GM21390 (cell line): Measurements from ENCODE around the gene TMEM215.
"Not testable (repeated sequence)": the region's sequence is repeated elsewhere in the genome, so short reads cannot be mapped to it uniquely, and the experiment has no call there.

ENCODE experiments used
- ATAC-seq: cut with Tn5 transposase; IDR thresholded peaks from one replicate; pipeline ENCODE4 v1.9.1; 2021; ENCODE audit not compliant: unreplicated experiment

Gene TMEM215

DNA sequence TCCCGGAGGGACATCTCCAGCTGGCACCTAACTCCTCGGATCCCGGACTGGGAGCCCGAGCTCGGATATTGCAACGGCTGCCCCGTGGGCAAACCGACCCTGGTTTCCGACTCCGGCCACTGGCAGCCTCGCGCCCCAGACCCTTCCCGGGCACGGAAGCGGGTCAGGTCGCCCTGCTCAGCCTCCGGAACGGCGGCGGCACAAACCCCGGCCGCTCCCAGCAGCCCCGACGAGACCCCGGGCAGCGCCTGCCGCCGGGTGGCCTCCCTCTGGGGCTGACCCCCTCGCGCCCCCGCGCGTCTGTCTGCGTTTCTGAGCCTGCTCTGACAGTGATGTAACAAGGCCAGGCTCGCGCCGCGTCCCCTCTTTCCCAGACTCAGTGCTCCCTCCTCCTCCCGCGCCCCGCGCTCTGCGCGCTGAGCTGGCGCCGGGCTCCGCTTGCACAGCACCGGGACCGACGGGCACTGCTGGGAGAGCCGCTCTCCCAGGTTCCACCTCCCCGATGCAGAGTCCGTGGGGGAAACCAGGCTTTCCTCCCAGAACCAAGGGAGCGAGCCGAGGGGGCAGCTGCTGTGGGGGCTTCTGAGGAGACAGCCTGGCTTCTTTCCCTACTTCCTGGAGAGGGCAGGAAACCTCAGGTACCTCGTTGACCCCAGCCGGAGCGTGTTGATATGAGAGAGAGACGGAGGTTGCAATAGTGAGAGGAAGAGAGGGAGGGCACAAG, at the start of gene TMEM215:
TMEM215 (plus strand) TSS at position 373 of the 724 bp plus-strand sequence. CDS start 644 bp downstream, outside the sequence.
- ATAC-seq, result no peak

DNA sequence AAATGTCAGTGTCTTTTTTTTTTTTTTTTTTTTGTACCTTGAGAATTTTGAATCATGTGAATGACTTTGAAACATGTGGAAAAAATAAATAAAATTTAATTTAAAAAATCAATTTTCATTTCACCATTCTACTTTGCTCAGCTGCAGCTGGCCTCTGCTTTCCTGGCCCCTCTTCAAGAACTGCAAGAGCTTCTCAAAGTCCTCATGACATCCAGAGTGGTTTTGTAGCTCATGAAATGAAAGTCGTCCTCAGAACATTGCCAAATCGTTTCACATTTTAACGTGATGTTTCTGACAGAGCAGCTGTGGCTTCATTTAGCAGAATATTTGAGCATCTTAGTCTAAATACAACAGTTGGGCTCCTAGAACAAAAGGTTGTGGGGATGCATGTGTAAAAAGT, 47.9 kb upstream of the TMEM215 start:
- no peak for ATAC-seq

DNA sequence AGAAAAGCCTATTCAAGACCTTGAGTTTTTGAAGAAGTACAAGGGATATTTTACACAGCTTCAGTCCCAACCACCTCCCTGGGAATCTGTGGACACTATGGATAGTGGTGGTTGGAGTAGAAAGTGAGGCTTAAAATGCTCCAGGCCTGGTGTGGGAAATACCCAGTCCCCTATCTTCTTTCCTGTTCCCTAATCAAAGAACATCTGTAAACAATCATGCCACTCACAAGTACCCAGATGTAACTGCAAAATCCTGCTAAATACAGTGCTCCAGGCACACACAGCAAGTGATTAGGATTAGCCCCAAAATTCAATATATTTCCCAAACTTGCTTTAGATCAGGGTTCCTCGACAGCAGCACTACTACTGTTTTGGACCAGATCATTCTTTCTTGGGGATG, 46.0 kb upstream of the TMEM215 start:
- ATAC-seq, result no peak

GRCh38 chr9:32738501-32739172, 44.7 kb upstream of the TMEM215 start:
- no peak for ATAC-seq

DNA sequence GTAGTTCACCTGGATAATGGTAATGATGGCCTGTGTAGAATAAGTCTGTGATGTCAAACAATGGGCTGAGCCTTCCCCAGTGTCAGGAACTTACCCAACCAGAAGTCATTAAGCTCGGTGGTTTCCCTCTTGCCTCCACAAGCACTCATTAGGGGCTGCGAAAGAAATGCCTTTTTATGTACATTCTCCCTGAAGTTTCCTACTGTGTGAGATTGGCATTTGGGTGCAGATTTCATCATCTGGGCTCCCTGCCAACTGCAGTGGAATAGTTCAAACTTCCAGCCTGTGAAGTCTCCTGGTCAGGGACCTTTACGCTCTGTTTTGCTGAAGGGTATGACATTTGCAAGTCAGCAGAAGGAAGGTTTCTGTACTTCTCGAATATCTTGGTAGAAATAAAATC, 41.6 kb upstream of the TMEM215 start:
- ATAC-seq, result no peak

- no peak for ATAC-seq
Observed at GRCh38 chr9:32742296-32742695, 41.0 kb upstream of the TMEM215 start.

GRCh38 chr9:32748013-32748412, 35.3 kb upstream of the TMEM215 start:
- no peak for ATAC-seq

DNA sequence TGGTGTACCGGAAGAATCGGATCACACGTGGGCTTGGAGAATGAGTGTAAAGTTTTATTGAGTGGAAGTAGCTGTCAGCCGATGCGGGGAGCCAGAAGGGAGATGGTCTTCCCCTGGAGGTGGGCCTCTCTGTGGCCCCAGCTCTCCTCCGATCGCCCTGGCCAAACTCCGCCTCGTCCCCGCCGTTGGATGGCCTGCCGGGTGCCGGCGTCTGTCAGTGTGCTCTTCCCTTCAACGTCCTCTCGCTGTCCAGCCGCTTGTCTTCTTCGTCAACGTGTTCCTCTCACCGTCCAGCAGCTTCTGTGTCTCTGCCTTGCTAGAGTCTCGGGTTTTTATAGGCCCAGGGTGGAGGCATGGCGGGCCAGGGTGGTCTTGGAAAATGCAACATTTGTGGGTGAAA, 27.6 kb upstream of the TMEM215 start:
- ATAC-seq, result no peak

- no peak for ATAC-seq
Observed at GRCh38 chr9:32764139-32764538, 19.2 kb upstream of the TMEM215 start.

GRCh38 chr9:32775283-32775682, 8.1 kb upstream of the TMEM215 start:
- ATAC-seq, result no peak

DNA sequence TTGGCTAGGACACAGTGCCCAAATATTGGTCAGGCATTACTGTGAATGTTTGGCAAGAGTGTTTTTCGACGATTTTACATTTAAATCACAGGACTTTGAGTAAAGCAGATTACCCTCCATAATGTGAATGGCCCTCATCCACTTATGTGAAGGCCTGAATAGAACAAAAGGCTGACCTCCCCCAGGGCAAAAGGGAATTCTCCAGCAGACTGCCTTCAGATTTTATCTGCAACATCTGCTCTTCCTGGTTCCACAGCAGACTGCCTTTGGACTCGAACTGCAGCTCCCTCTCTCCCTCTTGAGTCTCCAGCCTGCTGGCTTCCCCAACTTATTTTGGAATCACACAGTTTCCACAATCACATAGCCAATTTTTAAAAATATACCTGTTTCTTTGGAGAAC, 7.1 kb upstream of the TMEM215 start:
- ATAC-seq, result no peak

DNA sequence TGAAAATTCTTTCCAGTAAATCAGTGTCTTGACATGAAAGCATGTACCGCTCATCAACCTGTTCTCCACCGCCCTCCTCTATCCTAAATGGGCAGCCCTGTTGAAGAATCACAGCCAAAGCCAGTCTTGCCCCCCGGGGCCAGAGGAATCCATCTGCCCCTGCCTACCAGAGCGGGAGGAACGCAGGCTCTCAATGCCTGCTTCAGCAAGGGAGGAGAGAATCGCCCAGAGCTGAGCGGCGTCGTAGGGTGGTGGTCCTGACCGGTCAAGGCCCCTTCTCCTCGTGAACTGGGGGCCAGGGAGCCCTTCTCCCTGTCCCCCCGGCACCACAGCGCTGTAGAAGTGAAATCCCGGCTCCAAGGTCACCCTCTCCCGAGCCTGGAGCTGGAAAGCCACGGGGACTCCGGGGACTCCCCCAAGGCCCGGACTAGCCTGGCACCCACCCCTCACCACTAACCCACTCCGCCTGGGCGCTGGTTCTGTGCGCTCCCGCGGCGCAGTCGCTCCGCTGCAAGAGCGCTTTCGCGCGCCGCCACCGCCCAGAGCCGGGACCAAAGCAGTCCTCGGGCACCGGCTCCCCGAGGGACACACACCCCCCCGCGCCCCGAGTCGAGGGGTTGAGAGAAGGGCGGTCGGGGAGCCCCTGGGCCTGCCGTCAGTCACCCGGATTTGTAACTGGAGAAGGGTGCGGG, 718 bp upstream of the TMEM215 start:
- ATAC-seq, result no peak

GRCh38 chr9:32787816-32788215, 4.5 kb downstream of the TMEM215 start:
- no peak for ATAC-seq

DNA sequence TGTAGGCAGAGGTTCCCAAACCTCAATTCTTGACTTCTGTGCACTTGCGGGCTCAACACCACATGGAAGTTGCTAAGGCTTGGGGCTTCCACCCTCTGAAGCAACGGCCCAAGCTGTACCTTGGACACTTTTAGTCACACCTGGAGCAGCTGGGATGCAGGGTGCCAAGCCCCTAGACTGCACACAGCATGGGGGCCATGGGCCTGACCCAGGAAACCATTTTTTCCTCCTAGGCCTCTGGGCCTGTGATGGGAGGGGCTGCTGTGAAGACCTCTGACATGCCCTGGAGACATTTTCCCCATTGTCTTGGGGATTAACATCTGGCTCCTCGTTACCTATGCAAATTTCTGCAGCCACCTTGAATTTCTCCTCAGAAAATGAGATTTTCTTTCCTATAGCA, 12.7 kb downstream of the TMEM215 start:
- not testable (repeated sequence) for ATAC-seq

DNA sequence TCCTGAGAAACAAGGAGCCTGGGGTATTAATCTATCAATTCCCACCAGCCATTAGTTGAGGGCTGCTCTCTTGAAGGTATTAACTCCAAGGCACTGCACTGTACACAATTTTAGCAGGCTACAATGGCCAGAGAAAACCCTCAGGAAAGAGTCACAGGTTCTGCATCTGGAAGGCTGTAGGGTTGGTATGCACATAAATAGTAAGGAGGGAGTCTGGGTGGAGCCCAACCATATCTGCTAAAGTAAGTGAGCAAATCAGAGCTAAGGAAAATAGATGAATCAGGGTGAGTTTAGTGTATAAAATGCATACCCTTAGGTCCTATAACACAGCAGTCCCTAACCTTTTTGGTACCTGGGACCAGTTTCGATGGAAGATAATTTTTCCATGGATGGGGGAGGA, 18.2 kb downstream of the TMEM215 start:
- no peak for ATAC-seq

DNA sequence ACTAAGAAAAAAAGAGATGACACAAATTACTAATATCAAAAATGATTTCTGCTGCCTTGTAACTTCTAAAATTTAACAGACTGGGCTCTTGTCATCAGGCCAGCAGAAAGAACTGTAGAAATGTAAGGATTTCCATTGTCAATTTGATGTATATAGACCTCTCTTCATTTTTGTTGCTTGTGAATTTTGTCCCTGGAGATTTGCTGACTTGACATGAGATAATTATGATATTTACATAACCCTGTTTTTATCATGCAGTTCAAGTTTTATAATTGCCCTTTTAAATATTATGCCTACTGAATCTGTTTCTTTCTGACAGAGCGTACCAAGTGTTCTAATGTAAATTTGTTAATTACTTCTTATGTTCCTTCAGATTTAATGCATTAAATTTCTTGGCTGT, 23.9 kb downstream of the TMEM215 start:
- no peak for ATAC-seq

DNA sequence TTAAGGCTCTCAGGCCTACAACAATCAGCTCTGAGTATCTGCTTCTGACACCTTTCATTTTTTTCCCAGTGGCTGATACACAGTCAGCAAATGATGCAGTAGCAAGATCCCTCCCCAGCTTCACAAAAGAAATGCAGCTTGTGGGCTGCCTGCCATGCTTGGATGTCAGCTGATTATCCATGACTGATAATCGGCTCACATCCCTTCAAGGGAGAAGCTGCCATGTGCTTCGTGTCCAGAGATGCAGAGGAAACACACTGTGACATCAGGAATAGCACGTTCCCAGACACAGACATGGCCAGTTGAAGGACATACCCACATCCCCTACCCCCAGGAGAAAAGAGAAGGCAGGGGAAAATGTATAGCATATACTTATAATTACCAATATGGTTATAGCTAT, 27.9 kb downstream of the TMEM215 start:
- ATAC-seq, result no peak

DNA sequence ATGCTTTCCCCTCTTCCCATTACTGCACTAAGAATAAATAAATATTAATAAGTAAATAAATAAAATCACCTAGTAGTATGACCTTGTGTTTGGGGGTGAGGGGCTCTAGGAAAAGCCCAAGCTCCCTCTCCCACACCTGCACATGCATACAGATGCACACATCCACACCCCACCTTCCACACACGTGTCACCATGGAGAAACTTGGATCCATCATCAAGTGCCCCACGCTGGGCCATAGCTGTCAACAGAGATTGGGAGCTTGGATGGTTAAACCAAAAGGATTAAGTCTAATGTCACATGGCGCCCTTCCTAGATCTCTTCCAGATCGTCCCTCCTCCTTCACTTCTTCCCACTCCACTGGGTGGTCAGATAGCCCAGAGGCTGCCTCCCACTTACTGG, 37.0 kb downstream of the TMEM215 start:
- ATAC-seq, result no peak

DNA sequence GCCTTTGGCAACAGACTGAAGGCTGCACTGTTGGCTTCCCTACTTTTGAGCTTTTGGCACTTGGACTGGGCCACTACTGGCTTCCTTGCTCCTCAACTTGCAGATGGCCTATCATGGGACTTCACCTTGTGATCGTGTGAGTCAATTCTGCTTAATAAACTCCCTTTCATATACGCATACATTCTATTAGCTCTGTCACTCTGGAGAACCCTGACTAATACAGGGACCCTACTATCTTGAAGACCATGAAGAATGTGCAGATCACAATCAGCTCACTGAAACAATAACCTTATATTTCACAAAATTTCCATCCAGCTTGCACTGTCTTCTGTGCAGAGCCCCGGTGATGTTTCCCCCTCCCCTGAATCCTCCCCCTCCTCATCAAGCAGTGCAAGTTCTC, 39.8 kb downstream of the TMEM215 start:
- ATAC-seq, result no peak

DNA sequence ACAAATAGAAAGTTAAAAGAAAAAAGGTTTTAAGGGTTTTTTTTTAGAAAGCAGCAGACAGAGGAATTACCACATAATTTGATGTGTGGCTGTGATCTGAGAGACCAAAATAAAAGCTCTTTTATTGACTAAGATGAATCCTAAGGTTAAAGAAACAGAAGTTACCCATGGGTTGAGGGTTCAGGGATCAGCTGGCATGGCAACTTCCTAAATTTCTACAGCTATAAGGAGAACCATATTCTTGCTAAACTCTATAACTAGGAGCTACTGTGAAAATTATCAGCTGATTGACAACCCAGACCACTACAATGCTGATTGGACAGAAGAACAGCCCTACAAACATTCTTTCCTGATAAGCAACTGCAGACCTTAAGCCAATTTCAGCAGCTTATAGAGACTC, 40.2 kb downstream of the TMEM215 start:
- ATAC-seq, result no peak

GRCh38 chr9:32825203-32825602, 41.9 kb downstream of the TMEM215 start:
- no peak for ATAC-seq

- no peak for ATAC-seq
Observed at GRCh38 chr9:32828861-32829260, 45.5 kb downstream of the TMEM215 start.
